NOMO-1 (cell line): ENCODE data around the gene ZFHX2.
A peak's percentile ranks its signal among the peaks of the same experiment; 100 is the strongest.

ENCODE experiments used
- DNase-seq, 2 experiments: peaks; one replicate each; lab custom pipeline; 2025; ENCODE audit not compliant: unreplicated experiment in 2 of 2; lab: John Stamatoyannopoulos, UW

The ZFHX2 gene

DNA sequence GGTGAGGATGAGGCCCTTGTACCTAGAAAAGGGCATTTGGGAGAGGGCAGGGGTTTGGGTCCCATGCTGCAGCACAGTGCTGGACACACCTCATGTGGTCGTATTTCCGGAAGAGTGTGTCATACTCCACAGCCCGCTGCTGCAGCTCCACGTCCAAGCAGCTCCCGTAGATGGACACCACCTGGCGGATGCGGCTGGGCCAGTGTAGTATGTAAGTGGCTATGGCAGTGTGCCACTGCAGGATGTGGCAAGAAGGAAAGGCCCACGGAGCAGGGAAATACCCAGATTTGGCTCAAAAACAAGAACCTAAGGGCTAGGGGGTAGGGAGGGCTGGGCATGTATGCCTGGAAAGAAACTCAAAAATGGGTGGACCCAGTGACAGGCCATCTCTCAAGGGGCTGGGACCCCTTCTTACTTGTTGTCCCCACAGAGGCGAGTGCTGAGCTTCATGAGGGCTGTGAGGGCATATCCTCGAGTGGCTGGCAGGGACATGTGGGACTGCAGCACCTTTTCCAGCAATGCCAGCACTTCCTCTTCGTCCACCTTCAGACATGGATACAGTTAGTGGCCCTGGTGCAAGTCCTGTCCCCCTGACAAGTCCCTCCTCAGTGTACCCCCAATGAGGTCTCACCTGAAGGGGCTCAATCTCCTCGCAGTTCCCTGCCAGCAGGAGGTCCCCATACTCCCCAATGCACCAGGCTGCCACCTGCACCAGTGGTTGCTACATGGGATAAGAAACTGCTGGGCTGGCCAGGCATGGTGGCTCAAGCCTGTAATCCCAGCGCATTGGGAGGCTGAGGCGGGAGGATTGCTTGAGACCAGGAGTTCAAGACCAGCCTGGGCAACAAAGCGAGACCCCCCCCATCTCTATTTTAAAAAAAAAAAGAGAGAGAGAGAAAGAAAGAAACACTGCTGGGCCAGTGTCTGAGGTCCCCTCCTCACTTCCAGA lies 10.6 kb upstream of the ZFHX2 start:
- DNase-seq = no peak

GRCh38 chr14:23561259-23561658 lies 9.7 kb upstream of the ZFHX2 start:
- no peak for DNase-seq

DNA sequence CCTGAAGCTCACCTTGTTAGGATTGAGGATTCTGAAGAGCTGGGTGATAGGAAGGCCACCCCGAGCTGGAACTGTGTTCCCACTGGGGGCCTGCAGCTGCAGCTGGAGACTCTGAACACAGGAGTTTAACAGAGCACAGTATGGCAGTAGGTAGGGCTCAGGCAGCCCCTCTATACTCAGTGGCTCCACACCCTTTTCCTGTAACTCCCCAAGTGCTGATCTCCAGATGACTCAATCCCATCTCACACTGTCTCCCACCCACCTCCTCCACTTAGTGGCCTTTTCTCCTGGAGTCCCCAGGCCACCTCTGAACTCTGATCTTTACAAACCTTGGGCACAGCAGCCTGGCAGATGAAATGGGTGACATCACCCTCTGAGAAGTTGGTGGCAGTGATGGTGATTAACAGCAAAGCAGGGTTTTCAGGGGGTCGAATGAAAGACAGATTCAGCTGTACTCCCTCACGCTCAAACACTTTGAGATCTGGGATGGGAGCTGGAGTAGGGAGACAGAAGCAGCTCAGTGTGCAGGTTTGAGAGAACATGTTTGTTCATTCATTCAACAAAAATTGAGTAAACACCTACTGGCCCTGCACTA lies 8.5 kb upstream of the ZFHX2 start:
- no peak for DNase-seq

GRCh38 chr14:23559010-23559925 lies 7.7 kb upstream of the ZFHX2 start:
- peak; percentile 32 to 37 for DNase-seq

DNA sequence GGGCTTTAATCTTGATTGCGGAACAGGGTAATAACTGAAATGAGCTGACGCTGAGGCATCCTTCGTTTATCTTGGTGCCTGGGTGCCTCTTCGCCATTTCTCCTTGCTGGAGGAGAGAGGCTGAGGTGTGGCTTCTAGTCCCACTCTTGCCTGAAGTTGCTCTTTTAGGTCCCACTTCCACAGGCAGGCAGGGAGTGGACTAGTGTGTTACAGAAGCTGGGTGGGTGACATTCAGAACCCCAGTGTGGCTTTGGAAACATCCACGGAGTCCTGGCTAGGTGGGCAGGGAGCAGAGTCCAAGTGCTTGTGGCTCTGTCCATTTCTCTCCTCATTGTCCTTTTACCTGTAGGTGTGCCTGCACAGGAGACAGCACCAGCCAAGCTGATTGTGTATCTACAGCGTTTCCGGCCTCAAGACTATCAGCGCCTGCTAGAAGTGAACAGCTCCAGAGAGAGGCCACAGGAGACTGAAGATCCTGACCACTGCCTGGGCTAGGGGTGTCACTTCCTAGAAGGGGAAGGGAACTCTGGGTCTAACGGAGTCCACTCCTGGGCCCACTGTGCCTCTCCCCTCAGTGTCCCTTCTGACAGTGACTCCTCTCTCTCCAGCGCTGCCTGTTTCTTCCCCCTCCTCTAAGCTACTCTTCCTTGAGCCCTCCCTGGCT lies 6.9 kb upstream of the ZFHX2 start:
- DNase-seq = no peak

DNA sequence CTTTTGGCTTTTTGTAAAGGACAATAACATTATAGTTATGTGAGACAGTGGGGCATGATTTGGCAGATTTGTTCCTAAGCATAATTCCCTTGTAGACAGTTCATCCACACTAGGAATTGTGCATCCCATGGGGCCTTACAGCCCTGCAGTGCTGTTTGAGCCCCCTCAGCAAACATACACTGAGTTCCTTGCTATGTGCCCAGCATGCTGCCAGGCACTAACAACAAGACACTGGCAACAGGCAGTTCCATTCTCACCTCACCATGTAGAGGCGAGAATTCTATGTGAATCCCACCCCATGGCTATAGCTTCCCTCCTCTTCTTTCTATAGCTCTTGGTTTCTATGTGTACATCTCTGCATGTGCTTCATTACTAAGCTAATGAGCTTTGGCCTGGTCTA lies 6.4 kb upstream of the ZFHX2 start:
- DNase-seq = no peak

DNA sequence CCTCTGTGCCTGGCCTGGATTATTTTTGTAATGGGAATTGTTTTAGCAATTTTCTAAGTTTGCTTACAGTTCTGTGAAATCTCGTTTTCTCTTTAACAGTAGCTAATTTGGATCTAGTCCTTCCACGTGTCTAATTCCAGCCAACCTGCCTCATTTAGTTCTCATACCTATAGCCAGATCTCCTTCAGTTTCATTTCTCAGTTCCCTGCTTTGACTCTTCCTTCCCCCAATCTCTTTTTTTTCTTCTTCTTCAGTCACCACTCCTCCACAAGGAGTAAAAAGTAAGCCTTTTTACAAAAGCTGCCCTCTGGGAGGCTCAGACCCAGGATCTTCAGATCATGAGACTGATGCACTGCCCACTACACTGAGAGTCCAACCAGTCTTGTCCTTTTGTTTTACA lies 6.0 kb upstream of the ZFHX2 start:
- DNase-seq = no peak

DNA sequence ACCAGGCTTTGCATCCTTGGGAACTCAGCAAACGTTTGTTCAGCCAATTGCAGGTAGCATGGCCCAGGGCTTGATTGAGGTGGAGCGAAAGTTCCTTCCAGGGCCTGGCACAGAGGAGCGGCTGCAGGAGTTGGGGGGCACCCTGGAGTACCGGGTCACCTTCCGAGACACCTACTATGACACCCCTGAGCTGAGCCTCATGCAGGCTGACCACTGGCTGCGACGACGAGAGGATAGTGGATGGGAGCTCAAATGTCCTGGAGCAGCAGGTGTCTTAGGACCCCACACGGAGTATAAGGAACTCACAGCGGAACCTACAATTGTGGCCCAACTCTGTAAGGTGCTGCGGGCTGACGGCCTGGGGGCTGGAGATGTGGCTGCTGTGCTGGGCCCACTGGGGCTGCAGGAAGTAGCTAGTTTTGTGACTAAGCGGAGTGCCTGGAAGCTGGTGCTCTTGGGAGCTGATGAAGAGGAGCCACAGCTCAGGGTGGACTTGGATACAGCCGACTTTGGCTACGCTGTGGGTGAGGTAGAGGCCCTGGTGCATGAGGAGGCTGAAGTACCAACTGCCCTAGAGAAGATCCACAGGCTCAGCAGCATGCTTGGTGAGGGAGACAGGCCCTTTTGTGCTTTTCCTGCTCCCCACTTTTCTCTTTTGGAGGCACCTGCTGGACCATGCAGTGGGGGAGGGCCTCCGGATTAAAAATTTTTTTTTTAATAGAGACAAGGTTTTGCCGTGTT lies 5.3 kb upstream of the ZFHX2 start:
- peak; percentile 12 to 22 for DNase-seq

GRCh38 chr14:23555882-23556699 lies 4.5 kb upstream of the ZFHX2 start, which contains the start of gene THTPA:
Gene THTPA (plus strand): TSS chr14:23556271. CDS start chr14:23556758, 487 bp downstream.
- DNase-seq = peak; percentile 84 to 85

GRCh38 chr14:23555533-23555881 lies 3.9 kb upstream of the ZFHX2 start:
- no peak for DNase-seq

- DNase-seq = no peak
These were observed 726 bp downstream of the ZFHX2 start for GRCh38 chr14:23550812-23551265.

DNA sequence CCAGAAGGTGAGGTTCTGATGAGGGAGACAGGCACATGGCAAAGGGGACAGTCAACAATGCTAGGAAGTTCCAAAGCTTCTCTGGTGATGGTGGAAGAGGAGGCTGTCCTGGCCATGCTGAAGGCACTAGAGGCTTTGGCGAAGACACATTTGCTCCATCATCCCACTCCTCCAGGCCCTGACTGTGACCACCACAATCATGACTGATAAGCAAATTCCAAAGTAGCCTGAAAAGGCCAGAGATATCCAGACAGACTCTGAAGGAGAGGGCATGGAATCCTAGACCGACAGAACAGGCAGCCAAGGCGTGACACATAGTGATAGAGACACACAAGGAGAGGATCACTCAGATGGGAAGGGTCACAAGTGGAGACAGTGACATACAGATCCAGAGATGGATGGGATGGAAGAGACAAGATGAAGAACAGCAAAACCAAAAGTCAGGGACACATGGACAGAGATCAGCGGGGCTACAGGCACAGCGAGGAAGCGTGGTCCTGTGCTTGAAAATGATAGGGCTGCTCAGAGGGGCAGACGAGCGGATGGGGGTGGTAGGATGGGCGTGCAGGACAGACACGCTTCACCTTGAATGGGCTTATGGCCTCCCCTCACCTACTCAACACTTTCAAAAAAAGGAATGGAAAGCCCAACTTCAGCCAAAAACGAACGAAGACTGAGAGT lies 1.3 kb downstream of the ZFHX2 start:
- no peak for DNase-seq

DNA sequence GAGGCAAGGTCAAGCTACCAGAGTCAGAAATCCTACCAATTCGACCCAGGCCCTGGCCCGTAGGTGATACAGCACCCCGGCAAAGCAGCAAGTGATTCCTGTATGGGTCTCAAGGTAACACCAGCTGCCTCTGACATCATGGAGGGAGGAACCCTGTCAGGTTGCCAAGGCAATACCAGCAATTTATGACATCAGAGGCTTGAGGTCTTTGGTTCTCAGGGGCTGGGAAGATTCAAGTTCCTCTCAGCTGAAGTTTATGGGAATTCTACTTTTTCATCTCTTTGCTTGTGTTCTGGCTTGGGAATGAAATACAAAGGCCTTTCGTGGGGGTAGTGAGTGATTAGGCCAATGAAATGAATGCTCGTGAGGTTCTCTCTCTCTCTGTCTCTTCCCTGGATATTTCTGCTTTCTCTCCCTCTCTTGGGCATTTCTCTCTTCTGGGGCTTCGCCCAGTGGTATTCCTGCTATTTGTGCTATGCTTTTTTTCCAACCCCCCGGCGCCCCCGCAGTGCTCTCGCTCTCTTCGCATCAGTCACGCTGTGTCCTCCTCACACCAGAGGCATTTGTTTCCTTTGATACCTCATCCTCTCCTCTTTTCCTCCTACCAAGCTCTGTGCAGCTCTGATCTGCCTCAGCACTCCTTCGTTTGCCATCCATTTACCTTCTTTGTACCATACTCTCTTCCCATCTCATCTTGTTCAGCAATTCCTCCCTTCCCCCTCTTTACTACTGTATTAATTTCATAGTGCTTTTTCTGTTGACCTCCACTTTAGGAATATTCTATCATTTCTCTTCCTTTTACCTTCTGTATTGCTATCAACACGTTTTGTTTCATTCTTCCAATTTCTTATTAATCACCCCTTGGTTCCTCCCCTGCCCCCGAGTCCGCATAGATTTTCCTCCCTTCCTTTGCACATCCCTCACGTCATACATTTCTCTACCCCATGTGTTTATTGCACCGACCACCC lies 2.9 kb downstream of the ZFHX2 start:
- no peak for DNase-seq

DNA sequence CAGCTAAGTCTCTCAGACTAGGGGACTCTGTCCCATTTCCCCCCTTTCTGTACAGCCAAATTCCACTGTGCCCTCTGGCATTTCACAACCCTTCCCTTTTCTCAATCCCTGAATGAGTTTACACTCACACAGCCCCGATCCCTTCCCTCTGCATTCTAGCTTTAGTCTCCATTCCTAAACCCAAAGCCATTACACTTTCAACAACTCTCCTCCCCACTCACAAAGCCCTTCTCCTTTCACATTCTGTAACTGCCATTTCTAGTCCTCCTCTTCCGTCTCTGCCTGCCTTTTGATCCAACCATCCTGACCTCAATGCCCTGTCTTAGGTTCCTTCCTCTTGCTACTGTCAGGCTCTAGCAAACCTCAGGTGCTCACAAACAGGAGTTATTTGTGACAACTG lies 3.6 kb downstream of the ZFHX2 start:
- no peak for DNase-seq

DNA sequence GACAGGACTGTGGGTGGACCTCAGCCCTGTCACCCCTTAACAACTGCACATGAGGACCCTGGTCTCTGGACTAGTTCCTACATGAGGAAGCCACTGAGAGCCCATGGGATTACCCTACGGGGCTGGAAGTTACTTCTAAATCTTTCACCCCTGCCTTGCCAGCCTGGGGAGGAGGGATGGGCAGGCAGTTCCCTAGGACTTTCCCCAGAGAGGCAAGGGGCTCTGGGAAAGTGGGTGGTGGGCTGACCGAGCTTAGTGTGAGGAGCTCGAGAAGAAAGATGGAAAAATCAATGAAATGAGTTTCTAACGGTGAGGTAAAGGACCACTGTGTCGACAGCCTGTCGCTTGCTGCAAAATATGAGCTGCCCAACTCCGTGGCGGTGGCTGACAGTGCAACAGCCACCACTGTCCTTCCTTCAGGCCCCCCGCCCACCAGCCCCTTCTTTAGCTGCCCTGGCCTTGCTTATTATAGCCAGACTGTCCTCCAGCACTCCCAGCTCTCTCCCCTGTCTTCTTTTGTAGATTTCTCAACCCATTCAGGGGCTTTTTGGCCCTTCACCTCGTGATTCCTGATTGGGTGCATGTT lies 5.0 kb downstream of the ZFHX2 start:
- DNase-seq = no peak

GRCh38 chr14:23545740-23546365 lies 5.7 kb downstream of the ZFHX2 start:
- no peak for DNase-seq
